Neutrophil (primary cell): ENCODE data around the gene GOLGA8J.
"Not testable (repeated sequence)": the region's sequence is repeated elsewhere in the genome, so short reads cannot be mapped to it uniquely, and the experiment has no call there.

Source experiments
- H3K27ac ChIP-seq: fragments of 200-600 bp; sonication (generic); 2 replicates; pipeline ENCODE4 v1.5.1; 2016; ENCODE audit warnings: mild to moderate bottlenecking, moderate library complexity
- H3K27me3 ChIP-seq: fragments of 200-600 bp; sonication (generic); 2 replicates; pipeline ENCODE4 v1.6.0; 2016; ENCODE audit warnings: mild to moderate bottlenecking
- H3K36me3 ChIP-seq: fragments of 200-600 bp; sonication (generic); 2 replicates; pipeline ENCODE4 v1.5.1; 2017
- H3K4me1 ChIP-seq, 2 experiments: fragments of 200-600 bp in 1 of 2; sonication (generic) in 1 of 2; 1 replicate in 1 of 2; 2 replicates in 1 of 2; pipeline versions ENCODE4 v1.5.1 to v1.6.1; 2013 to 2016; ENCODE audit warnings: low read depth in 1 of 2, low read length in 1 of 2, mild to moderate bottlenecking in 1 of 2, moderate library complexity in 1 of 2; ENCODE audit not compliant: control insufficient read depth in 1 of 2, insufficient read depth in 1 of 2
- H3K4me3 ChIP-seq, 2 experiments: fragments of 200-600 bp in 1 of 2; sonication (generic) in 1 of 2; 1 replicate in 1 of 2; 2 replicates in 1 of 2; pipeline ENCODE4 v1.5.1; 2013 to 2016; ENCODE audit warnings: low read depth in 1 of 2, low read length in 1 of 2, mild to moderate bottlenecking in 1 of 2, moderate library complexity in 1 of 2
- H3K9me3 ChIP-seq: fragments of 200-600 bp; sonication (generic); 2 replicates; pipeline ENCODE4 v1.5.1; 2016

The GOLGA8J gene

DNA sequence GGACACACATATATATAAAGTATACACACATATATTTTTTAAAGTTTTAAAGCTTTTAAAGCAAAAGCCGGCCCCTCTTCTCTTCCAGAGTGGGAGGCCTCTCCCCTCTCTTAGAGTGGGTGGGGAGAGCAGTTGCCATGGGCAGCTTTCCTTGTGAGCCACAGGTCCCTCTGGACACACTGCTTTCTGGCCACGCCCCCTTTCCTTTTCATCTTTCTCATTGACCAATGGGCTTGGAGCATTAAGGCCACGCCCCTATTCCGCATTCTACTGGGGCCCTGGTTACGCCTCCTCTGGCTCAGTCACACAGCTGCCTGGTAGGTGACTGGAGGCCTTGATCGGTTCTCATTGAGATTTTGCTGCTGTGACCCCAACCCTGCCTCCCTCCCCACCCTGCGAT lies 52.0 kb downstream of the GOLGA8J start, which contains the start of gene GOLGA8T:
GOLGA8T (plus strand) TSS at position 301 of the 400 bp plus-strand sequence; CDS start at position 399, 98 bp downstream.
- not testable (repeated sequence) for H3K36me3 ChIP-seq, H3K9me3 ChIP-seq

More for the DNA sequence above, 52.0 kb downstream of the GOLGA8J start, which contains the start of gene GOLGA8T:
- not testable (repeated sequence) for H3K27me3 ChIP-seq, H3K4me1 ChIP-seq, H3K4me3 ChIP-seq, H3K27ac ChIP-seq
